ENCODE data around the gene EIF1. TPM values are rescaled to one million over a fixed set of nuclear protein-coding genes. Genes with fewer than 3 reads are reported as not detected.

Gene EIF1
- total and polyA plus RNA-seq, 2 donors (not counting 3 experiments of a cell fraction or from before 2014, with no cell fraction given) = 168 to 814 TPM

DNA sequence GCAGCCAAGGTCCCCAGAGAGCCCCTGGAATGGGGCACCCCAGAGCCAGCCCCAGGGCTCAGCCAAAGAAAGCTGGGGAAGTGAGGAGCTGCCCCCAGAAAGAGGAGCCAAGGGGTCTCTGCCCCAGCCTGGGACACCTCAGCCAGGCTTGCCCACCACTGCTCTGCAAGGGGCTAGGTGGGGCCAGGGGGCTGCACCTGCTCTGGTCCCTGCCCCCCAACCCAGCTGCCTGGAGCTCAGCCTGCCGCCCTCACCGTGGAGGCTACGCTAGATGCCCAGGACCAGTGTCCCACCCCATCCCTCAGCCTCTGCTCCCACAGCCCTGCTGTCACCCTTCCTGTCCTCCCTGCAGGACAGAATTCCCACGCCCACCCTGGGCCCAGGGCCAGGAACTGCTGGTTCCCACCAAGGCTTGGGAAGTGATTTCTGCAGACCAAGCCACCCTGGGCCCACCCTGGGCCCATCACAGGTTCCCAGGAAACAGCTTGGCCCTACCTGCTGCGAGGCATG is 36.2 kb upstream of the EIF1 start:
- no peaks in the 10 kb centered on the region for H3K79me2 ChIP-seq (ENCODE audit: control insufficient read depth, insufficient read depth, low read length)
- H2AFZ ChIP-seq (ENCODE audit: low read depth, low read length) = no peak overlapping the region
- no peaks in the 10 kb centered on the region for H3K27me3 ChIP-seq (ENCODE audit: control insufficient read depth in 2 of 2, insufficient read depth in 2 of 2, low read length in 2 of 2)
- no peak overlapping the region for H3K4me3 ChIP-seq (replicated peaks in 1 of 3; ENCODE audit: insufficient read depth in 1 of 3, low read depth in 1 of 3, low read length in 3 of 3)
- no peaks in the 10 kb centered on the region for H4K20me1 ChIP-seq (replicated peaks; ENCODE audit: control insufficient read depth, extremely low read depth, insufficient read depth, low read length)
- DNase-seq (ENCODE audit: low read depth, low spot score) (no peak), FAIRE-seq (no peak)
- no peak overlapping the region for H3K27ac ChIP-seq (ENCODE audit: insufficient read depth, low read depth, low read length)
- CTCF ChIA-PET = interaction anchor here (1.9 to 8.5 kb wide), 3 partner anchors 12 to 104 kb away, joined by 6 to 303 read pairs (median 25); no protein-coding TSS in a partner anchor
- dilution Hi-C loops (cut with MboI; ENCODE audit: extremely low pct_ligation_motif_present, low sequenced_read_pairs) (no loop called here), intact Hi-C loops (cut with micrococcal nuclease) (no loop called here)
- no peak for TF ChIP-seq POLR2A (IDR thresholded peaks at IDR 0.05; ENCODE audit: low read depth, low read length)
- no TSS peak for BruUV-seq (replicated peaks)
- peaks cover 7% of the 10 kb centered on the region for H3K4me1 ChIP-seq (ENCODE audit: control insufficient read depth, extremely low read depth, insufficient read depth, low read length)
- H3K9me3 ChIP-seq (replicated peaks; ENCODE audit: control insufficient read depth, insufficient read depth, low read length) = no peaks in the 10 kb centered on the region
- no peaks in the 10 kb centered on the region for H3K36me3 ChIP-seq (ENCODE audit: control insufficient read depth in 2 of 2, extremely low read depth in 1 of 2, insufficient read depth in 2 of 2, low read length in 2 of 2)
- no peak overlapping the region for H3K4me2 ChIP-seq (ENCODE audit: insufficient read depth, low read length)
- no peaks in the 10 kb centered on the region for H3K9me1 ChIP-seq (replicated peaks; ENCODE audit: control insufficient read depth, extremely low read depth, insufficient read depth, low read length)
- no peak overlapping the region for H3K9ac ChIP-seq (replicated peaks; ENCODE audit: extremely low read depth, insufficient read depth, low read length)
- POLR2A ChIA-PET = interaction anchor here (0.6 kb wide), 1 partner anchor 276 kb away, joined by 3 read pairs; no protein-coding TSS in a partner anchor

DNA sequence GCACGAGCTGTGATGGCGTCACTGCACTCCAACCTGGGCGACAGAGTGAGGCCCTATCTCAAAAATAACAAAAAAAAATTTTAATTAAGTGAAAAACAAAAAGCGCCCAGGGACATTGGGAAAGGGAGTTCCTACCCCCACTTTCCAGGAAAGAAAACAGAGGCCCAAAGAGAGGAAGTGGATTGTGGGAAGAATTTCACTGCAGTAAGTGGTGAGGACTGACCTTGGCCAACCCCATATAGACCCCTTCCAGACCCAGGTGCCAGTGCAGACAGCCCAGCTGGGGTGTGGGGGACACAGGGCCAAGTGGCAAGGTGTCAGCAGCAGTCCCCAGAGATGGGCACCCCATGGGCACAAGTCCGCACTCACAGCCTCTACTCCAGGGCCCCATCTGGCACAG is 35.3 kb upstream of the EIF1 start:
- no TSS peak for BruUV-seq (replicated peaks)
- Histone ChIP-seq H3K79me2 (ENCODE audit: control insufficient read depth, insufficient read depth, low read length) (no peaks in the 10 kb centered on the region), H3K27me3 (ENCODE audit: control insufficient read depth in 2 of 2, insufficient read depth in 2 of 2, low read length in 2 of 2) (no peaks in the 10 kb centered on the region), H4K20me1 (replicated peaks; ENCODE audit: control insufficient read depth, extremely low read depth, insufficient read depth, low read length) (no peaks in the 10 kb centered on the region), H2AFZ (ENCODE audit: low read depth, low read length) (no peak overlapping the region), H3K4me2 (ENCODE audit: insufficient read depth, low read length) (no peak overlapping the region), H3K9me3 (replicated peaks; ENCODE audit: control insufficient read depth, insufficient read depth, low read length) (no peaks in the 10 kb centered on the region), H3K4me3 (replicated peaks in 1 of 3; ENCODE audit: insufficient read depth in 1 of 3, low read depth in 1 of 3, low read length in 3 of 3) (no peak overlapping the region), H3K9ac (replicated peaks; ENCODE audit: extremely low read depth, insufficient read depth, low read length) (no peak overlapping the region), H3K27ac (ENCODE audit: insufficient read depth, low read depth, low read length) (no peak overlapping the region), H3K36me3 (ENCODE audit: control insufficient read depth in 2 of 2, extremely low read depth in 1 of 2, insufficient read depth in 2 of 2, low read length in 2 of 2) (no peaks in the 10 kb centered on the region), H3K4me1 (ENCODE audit: control insufficient read depth, extremely low read depth, insufficient read depth, low read length) (peaks cover 2% of the 10 kb centered on the region), H3K9me1 (replicated peaks; ENCODE audit: control insufficient read depth, extremely low read depth, insufficient read depth, low read length) (no peaks in the 10 kb centered on the region)
- TF ChIP-seq POLR2AphosphoS5 (IDR thresholded peaks at IDR 0.05; ENCODE audit: insufficient read depth, low read depth, low read length) = no peak
- TF ChIP-seq MYC (IDR thresholded peaks at IDR 0.05; ENCODE audit: low read depth, low read length) = no peak
- no peak for TF ChIP-seq EZH2 (IDR thresholded peaks at IDR 0.05; ENCODE audit: borderline replicate concordance, low read depth, low read length, severe bottlenecking)
- no peak for TF ChIP-seq FOS (IDR thresholded peaks at IDR 0.05; ENCODE audit: borderline replicate concordance, insufficient read depth, low read length)
- DNase-seq (ENCODE audit: low read depth, low spot score) (no peak), FAIRE-seq (no peak)
- ChIA-PET CTCF (interaction anchor here (0.9 to 8.5 kb wide), 3 partner anchors 11 to 796 kb away, joined by 4 to 303 read pairs (median 25); no protein-coding TSS in a partner anchor), POLR2A (interaction anchor here (0.6 kb wide), 1 partner anchor 276 kb away, joined by 3 read pairs; no protein-coding TSS in a partner anchor)
- intact Hi-C loops (cut with micrococcal nuclease) = no loop called here
- dilution Hi-C loops (cut with MboI; ENCODE audit: extremely low pct_ligation_motif_present, low sequenced_read_pairs) = no loop called here

All from endothelial cell of umbilical vein (primary cell).